GM18909 (cell line): ENCODE data around the gene SMIM10L1.

Source experiments
- ATAC-seq: cut with Tn5 transposase; IDR thresholded peaks from one replicate; pipeline ENCODE4 v1.9.1; 2021; ENCODE audit warnings: mild to moderate bottlenecking; ENCODE audit not compliant: unreplicated experiment, poor library complexity

The SMIM10L1 gene

GRCh38 chr12:11171145-11171968 lies at the start of gene SMIM10L1:
SMIM10L1 (plus strand) TSS chr12:11171194; CDS start chr12:11171357, 163 bp downstream.
- ATAC-seq, result peak; percentile 98

DNA sequence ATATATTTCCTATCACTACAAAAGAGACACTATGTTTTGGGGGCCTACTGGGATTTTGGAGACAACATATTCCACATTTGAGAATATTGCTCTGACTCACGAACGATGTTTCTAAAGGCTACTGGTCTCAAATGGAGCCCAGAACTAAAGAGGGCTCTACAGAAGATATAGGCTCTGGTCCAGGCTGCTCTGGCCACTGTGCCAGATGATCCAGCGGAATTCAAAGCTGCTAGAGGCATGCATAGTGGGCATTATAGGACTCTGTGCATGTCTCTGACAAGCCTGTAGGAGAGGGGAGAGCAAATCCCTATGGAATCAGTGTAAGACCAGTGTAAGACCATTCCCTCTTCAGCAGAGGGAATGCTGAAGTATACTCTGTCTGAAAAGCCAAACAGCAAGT lies 40.6 kb upstream of the SMIM10L1 start:
- ATAC-seq, result no peak

DNA sequence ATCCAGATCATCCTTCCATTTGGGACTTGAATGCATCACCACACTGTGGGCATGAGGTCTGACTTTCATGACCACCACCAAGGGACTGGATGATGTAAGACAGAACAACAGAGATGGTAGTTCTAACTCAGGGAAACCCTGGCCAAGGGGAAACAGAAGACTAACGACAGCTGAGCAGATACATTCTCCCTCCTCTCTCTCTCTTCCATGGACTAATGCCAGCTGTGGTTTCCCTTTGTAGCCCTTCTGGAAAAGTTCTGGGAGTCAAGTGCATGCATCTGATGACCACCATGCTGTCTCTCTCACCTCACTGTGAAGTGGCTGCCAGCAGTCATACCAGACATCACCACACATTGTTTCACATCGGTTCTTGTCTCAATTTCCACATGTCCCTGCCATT lies 40.0 kb upstream of the SMIM10L1 start:
- ATAC-seq, result no peak

- no peak for ATAC-seq
Observed at GRCh38 chr12:11133162-11133561, 37.8 kb upstream of the SMIM10L1 start.

- no peak for ATAC-seq
Observed at GRCh38 chr12:11133816-11134215, 37.2 kb upstream of the SMIM10L1 start.

- no peak for ATAC-seq
Observed at GRCh38 chr12:11134305-11134704, 36.7 kb upstream of the SMIM10L1 start, which contains the start of gene TAS2R30. TAS2R30 (minus strand) TSS chr12:11134644; CDS start chr12:11134244, 400 bp downstream.

DNA sequence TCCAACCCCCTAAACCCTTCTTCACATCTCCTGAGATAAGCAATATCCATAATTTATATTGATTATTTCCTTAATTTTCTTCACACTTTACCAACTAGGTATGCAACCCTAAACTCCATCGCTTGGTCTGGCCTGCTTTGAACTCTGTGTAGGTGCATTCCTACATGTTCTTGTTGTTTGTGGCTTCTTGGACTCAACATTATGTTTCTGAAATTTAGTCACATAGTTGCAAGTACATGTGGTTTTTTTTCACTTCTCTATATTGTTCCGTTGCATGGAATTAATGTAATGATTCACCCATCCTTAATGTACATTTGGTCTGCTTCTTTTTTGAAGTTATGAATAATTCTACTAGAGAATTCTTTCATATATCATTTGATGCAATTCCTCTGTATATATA lies 34.9 kb upstream of the SMIM10L1 start:
- no peak for ATAC-seq

GRCh38 chr12:11143352-11143751 lies 27.6 kb upstream of the SMIM10L1 start:
- no peak for ATAC-seq

GRCh38 chr12:11144297-11144696 lies 26.7 kb upstream of the SMIM10L1 start:
- ATAC-seq, result no peak

DNA sequence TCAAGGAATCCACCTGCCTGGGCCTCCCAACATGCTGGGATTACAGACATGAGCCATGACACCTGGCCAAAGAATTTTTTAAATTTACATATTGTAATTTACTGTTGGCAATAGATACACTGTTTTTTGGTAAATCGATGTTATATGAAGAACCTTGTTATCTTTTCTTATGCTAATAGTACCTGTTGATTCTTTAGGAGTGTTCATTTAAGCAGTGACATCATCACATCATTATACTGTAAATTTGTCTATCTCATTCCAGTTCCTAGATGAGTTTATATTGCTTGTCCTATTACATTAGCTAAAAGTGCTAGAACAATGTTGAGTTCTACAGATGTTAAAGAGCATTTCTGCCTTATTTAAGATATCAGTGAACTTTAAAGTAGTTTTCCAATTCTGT lies 23.6 kb upstream of the SMIM10L1 start:
- no peak for ATAC-seq

DNA sequence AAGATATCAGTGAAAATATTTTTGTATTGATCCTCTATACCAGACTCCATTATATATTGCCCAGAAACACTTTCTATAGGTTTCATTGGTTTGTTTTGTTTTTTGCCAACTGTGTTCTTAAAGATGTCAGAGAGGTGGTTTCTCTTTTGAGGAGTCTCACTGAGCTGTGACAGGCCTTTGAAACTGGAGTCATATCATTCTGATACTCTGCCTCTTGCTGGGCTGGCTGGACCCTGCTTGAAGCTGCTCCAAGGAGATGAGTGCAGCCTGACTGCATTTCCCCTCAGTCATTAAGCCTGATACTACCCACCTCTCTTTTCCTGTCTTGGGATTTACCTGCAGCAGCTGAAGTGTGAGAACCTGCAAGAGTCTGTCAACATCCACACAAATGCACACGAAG lies 20.2 kb upstream of the SMIM10L1 start:
- ATAC-seq, result no peak

DNA sequence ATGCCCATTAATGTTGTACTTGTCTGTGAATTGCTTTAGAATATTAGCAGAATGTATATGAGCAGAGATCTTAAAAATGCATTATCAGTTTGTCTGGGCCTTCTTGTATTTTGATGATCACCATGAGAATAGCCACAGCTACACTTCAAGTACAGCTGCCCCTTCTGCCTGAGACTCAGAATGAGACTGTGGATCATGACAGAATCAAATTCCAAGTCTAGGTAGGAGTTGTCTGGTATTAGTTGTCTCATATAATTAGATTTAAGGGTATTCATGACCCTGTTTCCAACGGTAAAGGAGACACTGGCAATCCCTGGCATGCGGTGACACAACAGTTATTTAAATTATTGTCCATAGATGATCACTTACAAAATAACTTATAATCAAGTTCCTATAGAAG lies 18.3 kb upstream of the SMIM10L1 start:
- ATAC-seq, result no peak

- ATAC-seq, result no peak
Observed at GRCh38 chr12:11154400-11154925, 16.5 kb upstream of the SMIM10L1 start.

DNA sequence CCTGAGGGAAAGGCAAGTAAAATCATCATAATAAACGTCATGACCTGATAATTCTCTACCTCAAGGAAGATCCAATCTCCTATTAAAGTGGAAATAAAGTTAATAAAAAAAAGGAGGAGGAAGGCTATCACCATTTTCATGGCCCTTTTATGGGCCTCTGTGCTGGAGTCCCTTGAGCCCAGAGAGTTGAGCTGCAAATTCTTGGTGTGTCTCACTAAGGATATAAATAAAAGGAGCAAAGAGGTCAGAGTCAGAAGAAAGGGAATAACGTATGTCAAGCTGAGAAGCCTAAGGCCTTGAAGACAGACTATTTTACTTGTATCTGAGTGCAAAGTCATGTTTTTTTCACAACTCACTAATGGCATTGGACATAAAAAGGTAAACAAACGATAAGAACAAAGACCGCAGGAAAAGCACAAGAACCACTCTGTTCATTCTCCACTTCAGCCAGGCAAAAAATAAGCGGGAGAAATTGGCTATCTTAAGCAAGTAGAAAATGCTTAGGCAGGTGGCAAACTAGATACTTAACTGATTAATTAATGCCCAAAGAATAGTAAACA lies 12.0 kb upstream of the SMIM10L1 start:
- no peak for ATAC-seq

DNA sequence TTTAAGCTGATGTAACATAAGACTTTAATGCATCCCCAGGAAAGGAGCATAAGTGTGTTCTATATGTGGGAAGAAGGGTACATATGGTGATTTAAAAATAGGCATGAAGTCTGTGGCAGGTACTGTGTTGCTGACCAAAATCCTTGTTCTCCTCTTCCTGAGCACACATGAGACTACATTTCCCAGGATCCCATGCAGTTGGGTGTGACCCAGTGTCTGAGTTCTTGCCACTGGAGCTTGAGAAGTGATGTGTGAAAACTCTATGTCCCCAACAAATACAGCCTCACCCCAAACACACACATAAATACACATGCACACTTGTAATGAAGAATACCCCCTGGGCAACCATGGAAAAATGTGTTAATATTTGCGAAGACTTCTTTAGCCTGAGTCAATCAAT lies 8.5 kb upstream of the SMIM10L1 start:
- no peak for ATAC-seq

DNA sequence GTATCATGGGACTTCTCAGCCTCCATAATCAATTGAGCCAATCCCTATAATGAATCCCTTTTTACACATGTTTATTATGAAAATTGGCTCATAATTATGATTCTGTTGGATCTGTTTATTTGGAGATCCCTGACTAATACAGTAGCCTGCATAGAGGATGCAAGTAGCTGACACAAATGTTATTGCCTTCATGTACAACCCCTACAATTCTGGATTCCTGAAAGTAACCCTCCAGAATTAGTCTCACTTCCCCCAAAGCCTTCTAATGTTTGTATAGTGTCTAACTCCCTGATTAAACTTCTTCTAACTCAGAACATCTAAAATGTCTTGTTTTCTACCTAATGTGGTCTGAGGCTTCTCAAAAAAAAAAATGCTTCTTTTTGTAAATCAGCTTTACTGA lies 6.6 kb upstream of the SMIM10L1 start:
- ATAC-seq, result no peak

DNA sequence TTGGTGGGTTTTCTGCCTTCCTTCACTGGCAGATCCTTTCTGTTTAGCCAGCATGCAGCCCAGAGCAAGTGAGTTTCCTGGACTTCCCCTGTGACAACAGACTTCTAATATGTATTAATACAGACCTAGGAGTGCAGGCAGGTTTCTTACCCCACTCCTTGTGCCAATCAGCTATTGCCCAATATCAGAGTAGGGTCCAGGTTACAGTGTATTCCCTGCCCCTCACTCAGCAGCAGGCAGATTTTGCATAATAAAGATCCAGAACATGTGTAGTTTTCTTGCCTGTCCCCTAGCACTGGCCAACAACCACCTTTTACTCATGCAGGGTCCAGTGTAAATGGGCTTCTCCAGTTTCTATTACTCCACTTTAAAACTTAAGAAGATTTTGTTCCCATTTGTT lies 4.7 kb upstream of the SMIM10L1 start:
- no peak for ATAC-seq

GRCh38 chr12:11170810-11171144 lies 217 bp upstream of the SMIM10L1 start:
- no peak for ATAC-seq

- ATAC-seq, result no peak
Observed at GRCh38 chr12:11171969-11172675, 1.1 kb downstream of the SMIM10L1 start.

- no peak for ATAC-seq
Observed at GRCh38 chr12:11174022-11174421, 3.0 kb downstream of the SMIM10L1 start.

- no peak for ATAC-seq
Observed at GRCh38 chr12:11178250-11178649, 7.3 kb downstream of the SMIM10L1 start.
